B cell (primary cell): ENCODE results near the gene NTM. TPM values are rescaled to one million over a fixed set of nuclear protein-coding genes. Genes with fewer than 3 reads are reported as not detected.

Experiments used
- ATAC-seq: fragments of 200-7000 bp; cut with Tn5 transposase; one replicate; pipeline ENCODE4 v1.10.0; 2021; ENCODE audit warnings: low read depth, mild to moderate bottlenecking, moderate number of reproducible peaks, moderate library complexity
- CTCF ChIA-PET: fragments of 350-600 bp; sonication (Branson Sonifier 250); formaldehyde crosslinking; loops from one replicate; lab custom pipeline; 2021; ENCODE audit warnings: antibody characterized with exemption, inconsistent platforms; lab: Charles Lee
- POLR2A ChIA-PET: fragments of 350-600 bp; sonication (Branson Sonifier 250); formaldehyde crosslinking; loops from one replicate; lab custom pipeline; 2021; ENCODE audit warnings: antibody characterized with exemption; lab: Charles Lee
- DNase-seq: peaks from one replicate; pipeline ENCODE4 v3.0.0; 2013
- H2AFZ ChIP-seq: 2 replicates; pipeline ENCODE4 v1.6.1; 2012; ENCODE audit warnings: mild to moderate bottlenecking, low read depth, low read length; ENCODE audit not compliant: insufficient read depth, poor library complexity, severe bottlenecking
- H3K27ac ChIP-seq, 2 donors: 1 replicate in 1 of 2; 2 replicates in 1 of 2; pipeline ENCODE4 v1.5.1; 2012 to 2013; ENCODE audit warnings: low read length in 2 of 2, mild to moderate bottlenecking in 2 of 2, moderate library complexity in 1 of 2
- H3K27me3 ChIP-seq, 4 experiments: fragments of 200-600 bp in 1 of 4; sonication (generic) in 1 of 4; replicated peaks in 1 of 4; 1 replicate in 2 of 4; 2 replicates in 2 of 4; pipeline versions ENCODE4 v1.6.1 to v1.7.0; 2013 to 2016; ENCODE audit warnings: low read length in 3 of 4, mild to moderate bottlenecking in 2 of 4, mixed read lengths in 1 of 4, moderate library complexity in 1 of 4; ENCODE audit not compliant: insufficient read depth in 4 of 4, control insufficient read depth in 3 of 4; ENCODE audit errors: control extremely low read depth in 1 of 4
- H3K36me3 ChIP-seq, 2 experiments: replicated peaks in 1 of 2; 1 replicate in 1 of 2; 2 replicates in 1 of 2; pipeline versions ENCODE4 v1.6.1 to v1.7.1; 2013; ENCODE audit warnings: low read length in 1 of 2; ENCODE audit not compliant: insufficient read depth in 2 of 2, control insufficient read depth in 1 of 2; ENCODE audit errors: control extremely low read depth in 1 of 2, extremely low read depth in 1 of 2
- H3K4me1 ChIP-seq, 2 donors: fragments of 200-600 bp in 1 of 2; sonication (generic) in 1 of 2; 1 replicate in 1 of 2; 2 replicates in 1 of 2; pipeline versions ENCODE4 v1.5.1 to v1.6.1; 2013 to 2017; ENCODE audit warnings: low read length in 2 of 2; ENCODE audit not compliant: control insufficient read depth in 2 of 2, insufficient read depth in 2 of 2
- H3K4me2 ChIP-seq: replicated peaks from 2 replicates; pipeline ENCODE3; 2012; ENCODE audit warnings: mild to moderate bottlenecking, low read depth, low read length; ENCODE audit not compliant: poor library complexity, severe bottlenecking
- H3K4me3 ChIP-seq, 5 experiments: fragments of 200-600 bp in 1 of 5; sonication (generic) in 1 of 5; 1 replicate in 3 of 5; 2 replicates in 2 of 5; pipeline versions ENCODE4 v1.5.1 to v1.7.0; 2011 to 2016; ENCODE audit warnings: low read length in 4 of 5, mild to moderate bottlenecking in 4 of 5, low read depth in 2 of 5, control low read depth in 1 of 5, moderate library complexity in 1 of 5; ENCODE audit not compliant: insufficient read depth in 1 of 5; ENCODE audit errors: control extremely low read depth in 1 of 5, extremely low read depth in 1 of 5
- H3K79me2 ChIP-seq: fragments of 200-600 bp; sonication (generic); one replicate; pipeline ENCODE4 v1.6.0; 2016; ENCODE audit warnings: low read length; ENCODE audit not compliant: control insufficient read depth, insufficient read depth
- H3K9ac ChIP-seq: fragments of 200-600 bp; sonication (generic); 2 replicates; pipeline ENCODE4 v1.6.1; 2017; ENCODE audit warnings: mild to moderate bottlenecking, low read length, moderate library complexity
- H3K9me3 ChIP-seq, 3 donors: one replicate each; pipeline versions ENCODE4 v1.6.1 to v1.7.1; 2013; ENCODE audit warnings: low read length in 2 of 3; ENCODE audit not compliant: control insufficient read depth in 2 of 3, insufficient read depth in 1 of 3; ENCODE audit errors: control extremely low read depth in 1 of 3
- H4K20me1 ChIP-seq: 2 replicates; pipeline ENCODE4 v1.6.0; 2012; ENCODE audit warnings: mild to moderate bottlenecking, low read length; ENCODE audit not compliant: insufficient read depth, control insufficient read depth, poor library complexity, severe bottlenecking
- H3K27ac Mint-ChIP-seq: one replicate; pipeline ENCODE4 v1.8.0; 2021; ENCODE audit warnings: mixed read lengths
- H3K27me3 Mint-ChIP-seq: one replicate; pipeline ENCODE4 v1.8.0; 2021; ENCODE audit warnings: mixed read lengths
- H3K4me1 Mint-ChIP-seq: one replicate; pipeline ENCODE4 v1.8.0; 2021; ENCODE audit warnings: mixed read lengths
- H3K4me3 Mint-ChIP-seq: one replicate; pipeline ENCODE4 v1.8.0; 2021; ENCODE audit warnings: mixed read lengths
- H3K9me3 Mint-ChIP-seq: one replicate; pipeline ENCODE4 v1.8.0; 2022; ENCODE audit warnings: mixed read lengths; ENCODE audit not compliant: insufficient read depth
- CTCF ChIP-seq: fragments of 200-600 bp; IDR thresholded peaks from one replicate; pipeline ENCODE4 v1.8.0; 2022; ENCODE audit warnings: antibody characterized with exemption, mild to moderate bottlenecking
- EZH2 ChIP-seq: IDR thresholded peaks from 2 replicates; pipeline ENCODE4 v1.6.1; 2012; ENCODE audit warnings: borderline replicate concordance, low read depth, mild to moderate bottlenecking, moderate library complexity, low read length; ENCODE audit not compliant: insufficient read depth, poor library complexity, severe bottlenecking
- WGBS: methylation state at CpG from one replicate; pipeline ENCODE4 v1.1.5; 2013; ENCODE audit warnings: missing lambda C conversion rate; ENCODE audit not compliant: insufficient coverage; 5-methylcytosine and 5-hydroxymethylcytosine counted together
- intact Hi-C: fragments of 100-400 bp; cut with micrococcal nuclease; formaldehyde crosslinking; loops from one replicate; pipeline ENCODE4 v1.10.0; 2022
- polyA plus RNA-seq: library from polyadenylated mRNA; depleted of rRNA; stranded (reverse); fragments of >200 nt; gene quantifications from 2 replicates; pipeline ENCODE4 v1.2.3, GENCODE V29; 2012
- total RNA-seq, 2 donors: library from RNA; stranded (reverse); fragments of 120-200 nt in 1 of 2; gene quantifications; 1 replicate in 1 of 2; 2 replicates in 1 of 2; pipeline versions ENCODE4 v1.2.3 to v1.2.4, GENCODE V29; 2013 to 2022

NTM gene
- total and polyA plus RNA-seq, 2 donors (not counting 1 experiment from before 2014, with no cell fraction given): not detected

GRCh38 chr11:131632971-131633370 lies 262.6 kb downstream of the NTM start:
- Histone ChIP-seq H4K20me1 (no peaks in the 10 kb centered on the region), H3K36me3 (no peaks in the 10 kb centered on the region), H2AFZ (no peak overlapping the region), H3K4me2 (no peak overlapping the region), H3K4me1 (no peaks in the 10 kb centered on the region), H3K27ac (no peak overlapping the region), H3K9ac (no peak overlapping the region), H3K27me3 (no peaks in the 10 kb centered on the region), H3K79me2 (no peaks in the 10 kb centered on the region), H3K9me3 (peaks cover 0 to 7% (median 0%) of the 10 kb centered on the region in 3 donors), H3K4me3 (no peak overlapping the region)
- intact Hi-C loops: no loop called here
- POLR2A ChIA-PET: no interaction called here
- no peak for DNase-seq
- 100% methylated on average over 1 of the region's 2 CpGs for WGBS
- no peaks in the 10 kb centered on the region for H3K4me1 Mint-ChIP-seq
- no peaks in the 10 kb centered on the region for H3K9me3 Mint-ChIP-seq
- CTCF ChIA-PET: no interaction called here
- H3K27me3 Mint-ChIP-seq: no peaks in the 10 kb centered on the region
- H3K4me3 Mint-ChIP-seq: no peak overlapping the region
- ATAC-seq: no peak
- TF ChIP-seq EZH2 (no peak), CTCF (no peak)
- H3K27ac Mint-ChIP-seq: no peak overlapping the region

GRCh38 chr11:131633921-131634715 lies 263.7 kb downstream of the NTM start:
- Histone ChIP-seq H2AFZ (no peak overlapping the region), H3K27me3 (no peaks in the 10 kb centered on the region), H3K36me3 (no peaks in the 10 kb centered on the region), H3K79me2 (no peaks in the 10 kb centered on the region), H3K27ac (no peak overlapping the region), H3K4me2 (no peak overlapping the region), H3K9me3 (peaks cover 0 to 4% (median 0%) of the 10 kb centered on the region in 3 donors), H3K4me1 (no peaks in the 10 kb centered on the region), H3K9ac (no peak overlapping the region), H4K20me1 (no peaks in the 10 kb centered on the region), H3K4me3 (no peak overlapping the region)
- H3K27me3 Mint-ChIP-seq: no peaks in the 10 kb centered on the region
- CTCF ChIA-PET: no interaction called here
- no peak for ATAC-seq
- no peak for TF ChIP-seq CTCF
- WGBS: no CpG with 5 or more reads among the region's 8 CpGs
- DNase-seq: no peak
- no peaks in the 10 kb centered on the region for H3K9me3 Mint-ChIP-seq
- POLR2A ChIA-PET: no interaction called here
- H3K4me1 Mint-ChIP-seq: no peaks in the 10 kb centered on the region
- no peak overlapping the region for H3K4me3 Mint-ChIP-seq
- H3K27ac Mint-ChIP-seq: no peak overlapping the region
- intact Hi-C loops: no loop called here
